ENCODE results near the gene SLC6A13.
"Not testable (repeated sequence)": the region's sequence is repeated elsewhere in the genome, so short reads cannot be mapped to it uniquely, and the experiment has no call there.

Gene SLC6A13

GRCh38 chr12:238116-238515, 24.5 kb downstream of the SLC6A13 start:
- Histone ChIP-seq H3K36me3 (ENCODE audit: control insufficient read depth, insufficient read depth, low read length) (no peaks in the 10 kb centered on the region), H3K4me3 (replicated peaks; ENCODE audit: low read depth, low read length) (no peak overlapping the region), H3K27me3 (replicated peaks; ENCODE audit: control insufficient read depth, insufficient read depth, low read length) (no peaks in the 10 kb centered on the region; the same call in 1 of the 2 replicates)
- no peak for TF ChIP-seq CTCF (IDR thresholded peaks at IDR 0.05; ENCODE audit: insufficient read depth, low read length, poor library complexity, severe bottlenecking)
- no peak for DNase-seq (ENCODE audit: extremely low read depth, insufficient read length)

GRCh38 chr12:237026-237815, 25.4 kb downstream of the SLC6A13 start:
- H3K36me3 ChIP-seq (ENCODE audit: control insufficient read depth, insufficient read depth, low read length), result no peaks in the 10 kb centered on the region
- H3K4me3 ChIP-seq (replicated peaks; ENCODE audit: low read depth, low read length), result no peak overlapping the region
- no peak for TF ChIP-seq CTCF (IDR thresholded peaks at IDR 0.05; ENCODE audit: insufficient read depth, low read length, poor library complexity, severe bottlenecking)
- no peaks in the 10 kb centered on the region; the same call in 1 of the 2 replicates for H3K27me3 ChIP-seq (replicated peaks; ENCODE audit: control insufficient read depth, insufficient read depth, low read length)
- no peak for DNase-seq (ENCODE audit: extremely low read depth, insufficient read length)

- no peak for DNase-seq (ENCODE audit: extremely low read depth, insufficient read length)
- TF ChIP-seq CTCF (IDR thresholded peaks at IDR 0.05; ENCODE audit: insufficient read depth, low read length, poor library complexity, severe bottlenecking), result no peak
- H3K36me3 ChIP-seq (ENCODE audit: control insufficient read depth, insufficient read depth, low read length), result no peaks in the 10 kb centered on the region
- H3K27me3 ChIP-seq (replicated peaks; ENCODE audit: control insufficient read depth, insufficient read depth, low read length), result no peaks in the 10 kb centered on the region; the same call in 1 of the 2 replicates
- no peak overlapping the region for H3K4me3 ChIP-seq (replicated peaks; ENCODE audit: low read depth, low read length)
These were observed 26.2 kb downstream of the SLC6A13 start for GRCh38 chr12:236445-236844.

GRCh38 chr12:235967-236366, 26.7 kb downstream of the SLC6A13 start:
- H3K36me3 ChIP-seq (ENCODE audit: control insufficient read depth, insufficient read depth, low read length); H3K27me3 ChIP-seq (replicated peaks; ENCODE audit: control insufficient read depth, insufficient read depth, low read length); H3K4me3 ChIP-seq (replicated peaks; ENCODE audit: low read depth, low read length); DNase-seq (ENCODE audit: extremely low read depth, insufficient read length): not testable (repeated sequence)

- no peak for DNase-seq (ENCODE audit: extremely low read depth, insufficient read length)
- no peaks in the 10 kb centered on the region for H3K36me3 ChIP-seq (ENCODE audit: control insufficient read depth, insufficient read depth, low read length)
- TF ChIP-seq CTCF (IDR thresholded peaks at IDR 0.05; ENCODE audit: insufficient read depth, low read length, poor library complexity, severe bottlenecking), result no peak
- H3K4me3 ChIP-seq (replicated peaks; ENCODE audit: low read depth, low read length), result no peak overlapping the region
- H3K27me3 ChIP-seq (replicated peaks; ENCODE audit: control insufficient read depth, insufficient read depth, low read length), result no peaks in the 10 kb centered on the region; the same call in 1 of the 2 replicates
These were observed 27.7 kb downstream of the SLC6A13 start for GRCh38 chr12:234891-235415.

GRCh38 chr12:234019-234418, 28.6 kb downstream of the SLC6A13 start:
- no peaks in the 10 kb centered on the region; the same call in 1 of the 2 replicates for H3K27me3 ChIP-seq (replicated peaks; ENCODE audit: control insufficient read depth, insufficient read depth, low read length)
- no peak for TF ChIP-seq CTCF (IDR thresholded peaks at IDR 0.05; ENCODE audit: insufficient read depth, low read length, poor library complexity, severe bottlenecking)
- no peak overlapping the region for H3K4me3 ChIP-seq (replicated peaks; ENCODE audit: low read depth, low read length)
- no peak for DNase-seq (ENCODE audit: extremely low read depth, insufficient read length)
- H3K36me3 ChIP-seq (ENCODE audit: control insufficient read depth, insufficient read depth, low read length), result no peaks in the 10 kb centered on the region

All from GM06990 (cell line).